Astrocyte (in vitro differentiated cells and primary cell): ENCODE results near the gene IL16. TPM values are rescaled to one million over a fixed set of nuclear protein-coding genes. Genes with fewer than 3 reads are reported as not detected.

Source experiments
- DNase-seq: peaks from one replicate; pipeline ENCODE4 v3.0.0-alpha.2; 2010; ENCODE audit warnings: low read depth
- FAIRE-seq: peaks from 2 replicates; lab custom pipeline; 2011; peaks lifted over from hg19 to GRCh38; lab: Jason Lieb, UNC
- H2AFZ ChIP-seq: 2 replicates; pipeline ENCODE4 v1.6.0; 2012; ENCODE audit warnings: low read depth, low read length, inconsistent platforms
- H3K27ac ChIP-seq: 2 replicates; pipeline ENCODE4 v1.5.1; 2011; ENCODE audit warnings: low read depth, low read length, inconsistent platforms
- H3K27me3 ChIP-seq: 2 replicates; pipeline ENCODE4 v1.6.0; 2011; ENCODE audit warnings: low read length, inconsistent platforms; ENCODE audit not compliant: insufficient read depth
- H3K36me3 ChIP-seq: 2 replicates; pipeline ENCODE4 v1.5.1; 2011; ENCODE audit warnings: low read length, inconsistent platforms; ENCODE audit not compliant: insufficient read depth
- H3K4me1 ChIP-seq: 2 replicates; pipeline ENCODE4 v1.5.1; 2011; ENCODE audit warnings: low read length, inconsistent platforms; ENCODE audit not compliant: insufficient read depth
- H3K4me2 ChIP-seq: 2 replicates; pipeline ENCODE4 v1.6.0; 2012; ENCODE audit warnings: low read length, inconsistent platforms
- H3K4me3 ChIP-seq: 2 replicates; pipeline ENCODE4 v1.5.1; 2011; ENCODE audit warnings: low read depth, mild to moderate bottlenecking, low read length, inconsistent platforms; ENCODE audit not compliant: insufficient read depth
- H3K79me2 ChIP-seq: 2 replicates; pipeline ENCODE4 v1.6.0; 2012; ENCODE audit warnings: mild to moderate bottlenecking, low read length, inconsistent platforms; ENCODE audit not compliant: insufficient read depth
- H3K9ac ChIP-seq: 2 replicates; pipeline ENCODE4 v1.6.0; 2012; ENCODE audit warnings: mild to moderate bottlenecking, low read length, inconsistent platforms
- H3K9me3 ChIP-seq: 2 replicates; pipeline ENCODE4 v1.5.1; 2012; ENCODE audit warnings: low read depth, mild to moderate bottlenecking, low read length, inconsistent platforms; ENCODE audit not compliant: insufficient read depth
- H4K20me1 ChIP-seq: 2 replicates; pipeline ENCODE4 v1.6.0; 2012; ENCODE audit warnings: low read length, inconsistent platforms; ENCODE audit not compliant: insufficient read depth
- H3K27ac Mint-ChIP-seq: one replicate; pipeline ENCODE4 v1.8.0; 2021; ENCODE audit warnings: mild to moderate bottlenecking, mixed read lengths; ENCODE audit not compliant: unreplicated experiment
- H3K27me3 Mint-ChIP-seq: one replicate; pipeline ENCODE4 v1.8.0; 2021; ENCODE audit warnings: low read depth, mixed read lengths; ENCODE audit not compliant: unreplicated experiment
- H3K36me3 Mint-ChIP-seq: one replicate; pipeline ENCODE4 v1.8.0; 2021; ENCODE audit warnings: low read depth, mixed read lengths; ENCODE audit not compliant: unreplicated experiment
- H3K4me1 Mint-ChIP-seq: one replicate; pipeline ENCODE4 v1.8.0; 2021; ENCODE audit warnings: low read depth, mixed read lengths; ENCODE audit not compliant: unreplicated experiment
- H3K4me3 Mint-ChIP-seq: one replicate; pipeline ENCODE4 v1.8.0; 2021; ENCODE audit warnings: mild to moderate bottlenecking, moderate library complexity, mixed read lengths; ENCODE audit not compliant: unreplicated experiment
- H3K9me3 Mint-ChIP-seq: one replicate; pipeline ENCODE4 v1.8.0; 2021; ENCODE audit warnings: mild to moderate bottlenecking, mixed read lengths; ENCODE audit not compliant: unreplicated experiment
- EZH2 ChIP-seq: IDR thresholded peaks from 2 replicates; pipeline ENCODE4 v1.6.1; 2012; ENCODE audit warnings: mild to moderate bottlenecking, low read length, inconsistent platforms; ENCODE audit not compliant: insufficient read depth
- total RNA-seq: library from RNA; stranded (reverse); gene quantifications from 2 replicates; pipeline ENCODE4 v1.2.1, GENCODE V29; 2021
- TF ChIP-seq, protein P1 (sequence below): IDR thresholded peaks from 2 replicates; pipeline ENCODE4 v1.5.1; 2011; ENCODE audit warnings: low read depth, mild to moderate bottlenecking, inconsistent platforms, low read length, moderate library complexity; ENCODE audit not compliant: insufficient read depth

IL16 gene
- total RNA-seq, 1 donor from 2014 or later: 0.36 TPM

DNA sequence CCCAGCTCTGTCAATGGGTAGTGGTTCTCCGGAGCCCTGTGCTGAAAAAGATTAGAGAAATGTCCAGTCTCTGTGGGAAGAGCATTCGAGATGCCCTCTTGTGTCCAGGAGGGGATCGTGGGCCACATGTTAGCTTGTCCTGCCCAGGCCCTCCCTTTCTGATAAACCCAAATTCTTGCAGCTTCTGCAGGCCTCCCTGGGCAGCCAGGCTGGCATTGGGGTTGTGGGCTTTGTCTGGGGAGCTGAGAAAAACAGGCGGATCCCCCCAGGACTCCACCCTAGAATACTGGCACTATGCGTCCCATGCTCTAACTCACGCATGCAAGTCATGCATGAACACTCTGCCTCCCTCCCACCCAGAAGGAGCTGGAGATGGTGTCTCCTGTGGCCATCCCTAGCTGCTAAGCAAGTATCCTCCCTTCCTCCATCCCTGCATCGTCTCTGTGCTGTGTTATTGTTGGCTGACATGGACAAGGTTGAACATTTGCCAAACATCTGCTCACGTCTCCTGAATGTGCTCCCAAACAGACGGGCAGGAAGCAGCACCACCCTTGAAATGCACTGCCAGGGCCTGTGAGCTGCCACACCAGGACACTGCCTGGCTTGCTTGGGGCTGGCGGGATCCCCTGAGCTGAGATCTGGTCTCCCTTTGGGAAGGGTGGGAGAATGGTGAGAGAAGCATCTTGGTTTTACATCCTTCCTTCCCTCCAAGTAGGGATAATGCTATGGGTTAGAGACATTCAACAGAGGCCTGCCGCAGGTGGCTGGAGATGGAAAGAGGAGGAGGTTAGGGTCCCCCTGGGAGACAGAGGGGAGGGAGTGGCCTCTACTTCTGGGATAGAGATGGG, 36.1 kb upstream of the IL16 start:
- no peaks in the 10 kb centered on the region for H4K20me1 ChIP-seq
- H3K4me3 Mint-ChIP-seq: no peak overlapping the region
- DNase-seq (peak; percentile 61), FAIRE-seq (no peak)
- H3K9ac ChIP-seq: no peak overlapping the region
- no peak overlapping the region for H3K4me3 ChIP-seq
- H3K27ac ChIP-seq: no peak overlapping the region
- H3K9me3 Mint-ChIP-seq: peaks cover 1% of the 10 kb centered on the region
- no peak for TF ChIP-seq EZH2
- TF ChIP-seq, protein P1, sequence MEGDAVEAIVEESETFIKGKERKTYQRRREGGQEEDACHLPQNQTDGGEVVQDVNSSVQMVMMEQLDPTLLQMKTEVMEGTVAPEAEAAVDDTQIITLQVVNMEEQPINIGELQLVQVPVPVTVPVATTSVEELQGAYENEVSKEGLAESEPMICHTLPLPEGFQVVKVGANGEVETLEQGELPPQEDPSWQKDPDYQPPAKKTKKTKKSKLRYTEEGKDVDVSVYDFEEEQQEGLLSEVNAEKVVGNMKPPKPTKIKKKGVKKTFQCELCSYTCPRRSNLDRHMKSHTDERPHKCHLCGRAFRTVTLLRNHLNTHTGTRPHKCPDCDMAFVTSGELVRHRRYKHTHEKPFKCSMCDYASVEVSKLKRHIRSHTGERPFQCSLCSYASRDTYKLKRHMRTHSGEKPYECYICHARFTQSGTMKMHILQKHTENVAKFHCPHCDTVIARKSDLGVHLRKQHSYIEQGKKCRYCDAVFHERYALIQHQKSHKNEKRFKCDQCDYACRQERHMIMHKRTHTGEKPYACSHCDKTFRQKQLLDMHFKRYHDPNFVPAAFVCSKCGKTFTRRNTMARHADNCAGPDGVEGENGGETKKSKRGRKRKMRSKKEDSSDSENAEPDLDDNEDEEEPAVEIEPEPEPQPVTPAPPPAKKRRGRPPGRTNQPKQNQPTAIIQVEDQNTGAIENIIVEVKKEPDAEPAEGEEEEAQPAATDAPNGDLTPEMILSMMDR: no peak
- H3K4me2 ChIP-seq: peak overlapping the region; percentile 37
- peaks cover 10% of the 10 kb centered on the region for H3K4me1 ChIP-seq
- peaks cover 7% of the 10 kb centered on the region for H3K27me3 ChIP-seq
- H2AFZ ChIP-seq: no peak overlapping the region
- no peaks in the 10 kb centered on the region for H3K9me3 ChIP-seq
- H3K27ac Mint-ChIP-seq: no peak overlapping the region
- no peaks in the 10 kb centered on the region for H3K36me3 Mint-ChIP-seq
- no peaks in the 10 kb centered on the region for H3K36me3 ChIP-seq
- H3K27me3 Mint-ChIP-seq: peaks cover 17% of the 10 kb centered on the region
- H3K79me2 ChIP-seq: no peaks in the 10 kb centered on the region
- H3K4me1 Mint-ChIP-seq: peaks cover 25% of the 10 kb centered on the region

DNA sequence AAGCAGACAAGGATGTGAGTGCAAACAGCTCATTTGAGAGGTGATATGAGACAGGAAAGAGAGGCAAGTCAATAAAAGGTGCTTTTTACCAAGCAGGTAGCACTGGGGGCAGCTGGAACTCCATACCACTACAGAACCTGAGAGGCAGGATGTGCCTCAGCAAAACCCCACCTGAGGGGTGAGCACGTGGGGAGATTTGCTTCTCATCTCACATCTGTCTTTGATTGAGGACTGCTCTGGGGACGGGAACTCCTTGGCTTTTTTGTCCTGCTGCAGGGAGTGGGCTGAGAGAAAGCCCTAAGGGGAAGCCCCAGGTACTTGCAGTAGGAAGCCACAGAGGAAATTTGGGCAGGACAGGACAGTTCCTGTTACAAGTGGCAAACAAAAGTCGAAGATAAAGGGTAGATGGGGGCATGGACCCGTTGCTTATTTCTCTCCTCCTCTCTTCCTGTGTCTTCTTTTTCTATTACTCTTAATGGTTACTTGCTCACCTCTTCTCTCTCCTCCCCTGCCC, 35.5 kb upstream of the IL16 start:
- DNase-seq (no peak), FAIRE-seq (no peak)
- H3K4me3 Mint-ChIP-seq: no peak overlapping the region
- H4K20me1 ChIP-seq: no peaks in the 10 kb centered on the region
- no peaks in the 10 kb centered on the region for H3K36me3 ChIP-seq
- H3K36me3 Mint-ChIP-seq: no peaks in the 10 kb centered on the region
- H3K9me3 Mint-ChIP-seq: peaks cover 1% of the 10 kb centered on the region
- H3K9me3 ChIP-seq: no peaks in the 10 kb centered on the region
- H3K4me1 ChIP-seq: peaks cover 10% of the 10 kb centered on the region
- H3K27ac ChIP-seq: no peak overlapping the region
- H3K9ac ChIP-seq: no peak overlapping the region
- peaks cover 7% of the 10 kb centered on the region for H3K27me3 ChIP-seq
- no peaks in the 10 kb centered on the region for H3K79me2 ChIP-seq
- H3K27ac Mint-ChIP-seq: no peak overlapping the region
- TF ChIP-seq, protein P1: no peak
- TF ChIP-seq EZH2: no peak
- H3K4me1 Mint-ChIP-seq: peaks cover 25% of the 10 kb centered on the region
- H3K4me3 ChIP-seq: no peak overlapping the region
- H3K27me3 Mint-ChIP-seq: peaks cover 17% of the 10 kb centered on the region
- H3K4me2 ChIP-seq: no peak overlapping the region
- H2AFZ ChIP-seq: no peak overlapping the region

DNA sequence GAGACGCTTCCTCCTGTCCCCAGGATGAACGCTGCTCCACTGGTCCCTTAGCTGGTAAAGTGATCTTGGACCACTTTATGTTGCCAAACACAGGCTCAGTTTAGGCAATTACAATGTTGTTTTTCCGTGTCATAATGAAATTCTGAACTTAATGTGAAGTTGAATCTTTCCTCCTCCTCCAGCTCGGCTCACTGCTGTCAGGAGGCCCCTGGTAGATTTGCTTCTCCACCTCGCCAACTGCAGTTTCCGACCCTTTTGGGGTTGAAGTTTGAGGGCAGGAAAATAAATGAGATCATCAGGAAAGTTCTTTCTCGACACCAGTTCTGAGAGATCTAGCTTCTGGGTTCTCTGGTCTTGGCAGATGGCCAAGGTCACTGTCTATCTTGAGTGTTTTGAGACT, 34.8 kb upstream of the IL16 start:
- Mint-ChIP-seq H3K27me3 (peaks cover 17% of the 10 kb centered on the region), H3K9me3 (peaks cover 1% of the 10 kb centered on the region), H3K4me3 (no peak overlapping the region), H3K27ac (no peak overlapping the region), H3K36me3 (no peaks in the 10 kb centered on the region), H3K4me1 (peaks cover 25% of the 10 kb centered on the region)
- H3K27me3 ChIP-seq: peaks cover 3% of the 10 kb centered on the region
- H4K20me1 ChIP-seq: no peaks in the 10 kb centered on the region
- no peaks in the 10 kb centered on the region for H3K79me2 ChIP-seq
- no peak overlapping the region for H3K4me3 ChIP-seq
- no peak for TF ChIP-seq EZH2
- TF ChIP-seq, protein P1: no peak
- peaks cover 10% of the 10 kb centered on the region for H3K4me1 ChIP-seq
- FAIRE-seq (no peak), DNase-seq (no peak)
- no peaks in the 10 kb centered on the region for H3K9me3 ChIP-seq
- no peak overlapping the region for H3K27ac ChIP-seq
- H3K36me3 ChIP-seq: no peaks in the 10 kb centered on the region
- no peak overlapping the region for H3K9ac ChIP-seq
- no peak overlapping the region for H3K4me2 ChIP-seq
- no peak overlapping the region for H2AFZ ChIP-seq
